Nephron (organoid): Measurements from ENCODE around the gene CCDC201.

Source experiments
- H3K27ac Mint-ChIP-seq, 3 experiments: 2 replicates each; pipeline ENCODE4 v1.8.0; 2020; ENCODE audit warnings: mixed read lengths in 3 of 3, mild to moderate bottlenecking in 2 of 3, moderate library complexity in 1 of 3
- H3K27me3 Mint-ChIP-seq: 2 replicates; pipeline ENCODE4 v1.8.0; 2021; ENCODE audit warnings: low read depth, mild to moderate bottlenecking, moderate library complexity, mixed read lengths
- H3K36me3 Mint-ChIP-seq: 2 replicates; pipeline ENCODE4 v1.8.0; 2020; ENCODE audit warnings: low read depth, mixed read lengths
- H3K4me1 Mint-ChIP-seq: 2 replicates; pipeline ENCODE4 v1.8.0; 2020; ENCODE audit warnings: mixed read lengths
- H3K4me3 Mint-ChIP-seq, 3 experiments: 2 replicates each; pipeline ENCODE4 v1.8.0; 2020; ENCODE audit warnings: mild to moderate bottlenecking in 3 of 3, mixed read lengths in 3 of 3, moderate library complexity in 2 of 3
- H3K9me3 Mint-ChIP-seq: 2 replicates; pipeline ENCODE4 v1.8.0; 2020; ENCODE audit warnings: mixed read lengths
- CTCF ChIP-seq, 3 experiments: fragments of 200-600 bp; sonication (generic); IDR thresholded peaks; one replicate each; pipeline ENCODE4 v1.5.0; 2021; ENCODE audit warnings: antibody characterized with exemption in 3 of 3; ENCODE audit not compliant: unreplicated experiment in 3 of 3

CCDC201 gene

GRCh38 chr7:45888993-45889366 lies 16.1 kb upstream of the CCDC201 start:
- Mint-ChIP-seq H3K4me3 (peak overlapping the region; percentile 24 to 52 (median 44)), H3K36me3 (no peaks in the 10 kb centered on the region), H3K27me3 (peaks cover 66% of the 10 kb centered on the region), H3K9me3 (no peaks in the 10 kb centered on the region), H3K27ac (no peak overlapping the region), H3K4me1 (no peaks in the 10 kb centered on the region)
- TF ChIP-seq CTCF (IDR thresholded peaks at IDR 0.05; ENCODE audit: unreplicated experiment in 3 of 3) = no peak

GRCh38 chr7:45888185-45888992 lies 15.5 kb upstream of the CCDC201 start, which contains the start of gene IGFBP1:
Gene IGFBP1 (plus strand): TSS chr7:45888488. CDS start chr7:45888653, 165 bp downstream.
- no peaks in the 10 kb centered on the region for H3K36me3 Mint-ChIP-seq

GRCh38 chr7:45886931-45887667 lies 14.2 kb upstream of the CCDC201 start:
- no peak for TF ChIP-seq CTCF (IDR thresholded peaks at IDR 0.05; ENCODE audit: unreplicated experiment in 3 of 3)
- Mint-ChIP-seq H3K4me3 (peak overlapping the region in 1 of 3 experiments; percentile 18), H3K27me3 (peaks cover 59% of the 10 kb centered on the region), H3K36me3 (no peaks in the 10 kb centered on the region), H3K9me3 (no peaks in the 10 kb centered on the region), H3K27ac (no peak overlapping the region), H3K4me1 (no peaks in the 10 kb centered on the region)

More at GRCh38 chr7:45888185-45888992, 15.5 kb upstream of the CCDC201 start, which contains the start of gene IGFBP1:
- H3K9me3 Mint-ChIP-seq = no peaks in the 10 kb centered on the region
- H3K27ac Mint-ChIP-seq = no peak within 1 kb of the TSS
- peaks cover 65% of the 10 kb centered on the region for H3K27me3 Mint-ChIP-seq
- no peak for TF ChIP-seq CTCF (IDR thresholded peaks at IDR 0.05; ENCODE audit: unreplicated experiment in 3 of 3)
- peak within 1 kb of the TSS; percentile 72 to 77 (median 72) for H3K4me3 Mint-ChIP-seq
- H3K4me1 Mint-ChIP-seq = no peaks in the 10 kb centered on the region

- no peaks in the 10 kb centered on the region for H3K36me3 Mint-ChIP-seq
- no peaks in the 10 kb centered on the region for H3K4me1 Mint-ChIP-seq
- peaks cover 45% of the 10 kb centered on the region for H3K27me3 Mint-ChIP-seq
- peak overlapping the region in 1 of 3 experiments; percentile 1 for H3K4me3 Mint-ChIP-seq
- H3K9me3 Mint-ChIP-seq = no peaks in the 10 kb centered on the region
- no peak for TF ChIP-seq CTCF (IDR thresholded peaks at IDR 0.05; ENCODE audit: unreplicated experiment in 3 of 3)
- H3K27ac Mint-ChIP-seq = no peak overlapping the region
These were observed 12.5 kb upstream of the CCDC201 start for GRCh38 chr7:45885264-45885882.

GRCh38 chr7:45884136-45884535 lies 11.3 kb upstream of the CCDC201 start:
- peaks cover 38% of the 10 kb centered on the region for H3K27me3 Mint-ChIP-seq
- H3K4me1 Mint-ChIP-seq = no peaks in the 10 kb centered on the region
- TF ChIP-seq CTCF (IDR thresholded peaks at IDR 0.05; ENCODE audit: unreplicated experiment in 3 of 3) = no peak
- peaks cover 3% of the 10 kb centered on the region for H3K9me3 Mint-ChIP-seq
- H3K36me3 Mint-ChIP-seq = no peaks in the 10 kb centered on the region
- no peak overlapping the region for H3K4me3 Mint-ChIP-seq
- H3K27ac Mint-ChIP-seq = no peak overlapping the region
